NCI-H774 (cell line): ENCODE data around the gene ADAT3.

ENCODE experiments used
- DNase-seq: peaks from one replicate; lab custom pipeline; 2025; lab: John Stamatoyannopoulos, UW

ADAT3 gene

GRCh38 chr19:1956868-1957492 is 51.8 kb downstream of the ADAT3 start:
- DNase-seq, result no peak

- DNase-seq, result no peak
These were observed 52.5 kb downstream of the ADAT3 start for GRCh38 chr19:1957562-1958248.

- DNase-seq, result no peak
These were observed 54.9 kb downstream of the ADAT3 start for GRCh38 chr19:1959928-1960589.

DNA sequence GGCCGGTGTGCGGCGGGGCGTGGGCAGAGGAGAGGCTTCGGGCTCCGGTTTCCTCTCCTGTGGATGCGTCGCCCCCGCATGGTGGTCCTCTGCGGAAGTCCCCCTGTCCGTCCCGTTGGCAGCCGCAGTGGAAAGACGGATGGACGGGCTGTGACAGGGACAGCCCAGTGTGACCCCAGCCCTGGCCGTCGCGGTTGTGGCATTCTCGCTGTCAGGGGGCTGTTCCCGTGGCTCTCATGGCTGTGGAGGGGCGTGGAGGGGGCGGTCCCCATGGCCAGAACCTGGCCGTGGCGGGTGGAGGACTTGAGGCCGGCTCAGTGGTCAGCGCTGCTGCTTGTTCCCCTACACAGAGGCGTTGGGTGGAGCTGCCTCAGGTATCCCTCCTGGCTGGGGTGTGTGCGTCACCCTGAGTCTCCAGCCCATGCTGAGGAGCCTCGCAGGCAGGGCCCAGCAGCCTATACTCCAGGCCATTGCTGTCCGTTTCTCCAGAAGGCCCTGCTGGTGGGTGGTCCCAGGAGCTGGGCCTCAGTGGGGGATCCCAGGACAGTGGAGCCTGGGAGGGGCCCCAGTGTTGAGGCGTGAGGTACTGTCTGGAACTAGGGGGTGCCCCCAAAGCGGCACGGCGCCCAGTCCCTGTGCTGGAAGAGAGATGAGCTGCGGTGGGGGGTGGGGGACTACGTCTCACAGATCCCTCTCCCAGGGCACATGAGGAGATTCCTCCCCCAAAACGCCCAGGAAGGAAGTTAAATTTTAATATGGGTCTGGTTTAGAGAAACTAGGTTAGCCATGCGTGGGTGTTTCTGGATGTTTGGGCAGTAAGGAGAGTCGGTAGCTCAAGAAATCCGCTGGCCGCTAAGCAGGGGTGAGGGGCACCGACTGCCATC is 56.0 kb downstream of the ADAT3 start:
- DNase-seq, result no peak

GRCh38 chr19:1962674-1963073 is 57.5 kb downstream of the ADAT3 start:
- no peak for DNase-seq
